ENCODE results near the gene TMEM63B.

DNA sequence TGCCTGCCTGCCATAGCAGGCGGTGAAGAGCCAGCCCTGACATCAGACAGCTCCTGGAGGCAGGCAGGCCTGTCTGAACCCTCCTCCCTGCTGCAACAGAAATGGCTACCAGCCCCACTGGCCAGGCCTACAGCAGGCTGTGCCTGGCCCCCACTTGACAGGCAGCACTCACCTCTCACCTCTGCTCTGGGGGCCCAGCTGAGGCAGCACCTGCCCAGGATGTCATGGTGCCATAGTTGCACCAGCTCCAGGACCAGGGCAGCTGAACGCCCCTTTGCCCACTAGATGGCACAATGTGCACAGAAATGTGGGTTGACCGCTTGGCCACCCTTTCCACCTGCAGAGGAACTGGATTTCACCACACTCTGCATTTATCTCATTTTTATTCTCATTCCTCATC, 30.7 kb upstream of the TMEM63B start:
- TF ChIP-seq TEAD4 (IDR thresholded peaks at IDR 0.05; ENCODE audit: low read length): no peak
- no peak for TF ChIP-seq TEAD4 (CRISPR knock-in tag; IDR thresholded peaks at IDR 0.05; ENCODE audit: borderline replicate concordance)
- no peak for TF ChIP-seq ZNF124 (CRISPR knock-in tag; IDR thresholded peaks at IDR 0.05)
- TF ChIP-seq, protein P1, sequence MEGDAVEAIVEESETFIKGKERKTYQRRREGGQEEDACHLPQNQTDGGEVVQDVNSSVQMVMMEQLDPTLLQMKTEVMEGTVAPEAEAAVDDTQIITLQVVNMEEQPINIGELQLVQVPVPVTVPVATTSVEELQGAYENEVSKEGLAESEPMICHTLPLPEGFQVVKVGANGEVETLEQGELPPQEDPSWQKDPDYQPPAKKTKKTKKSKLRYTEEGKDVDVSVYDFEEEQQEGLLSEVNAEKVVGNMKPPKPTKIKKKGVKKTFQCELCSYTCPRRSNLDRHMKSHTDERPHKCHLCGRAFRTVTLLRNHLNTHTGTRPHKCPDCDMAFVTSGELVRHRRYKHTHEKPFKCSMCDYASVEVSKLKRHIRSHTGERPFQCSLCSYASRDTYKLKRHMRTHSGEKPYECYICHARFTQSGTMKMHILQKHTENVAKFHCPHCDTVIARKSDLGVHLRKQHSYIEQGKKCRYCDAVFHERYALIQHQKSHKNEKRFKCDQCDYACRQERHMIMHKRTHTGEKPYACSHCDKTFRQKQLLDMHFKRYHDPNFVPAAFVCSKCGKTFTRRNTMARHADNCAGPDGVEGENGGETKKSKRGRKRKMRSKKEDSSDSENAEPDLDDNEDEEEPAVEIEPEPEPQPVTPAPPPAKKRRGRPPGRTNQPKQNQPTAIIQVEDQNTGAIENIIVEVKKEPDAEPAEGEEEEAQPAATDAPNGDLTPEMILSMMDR (IDR thresholded peaks at IDR 0.05 in 2 of 3, conservative IDR thresholded peaks at IDR 0.05 in 1 of 3; ENCODE audit: insufficient read depth in 2 of 3, low read depth in 1 of 3, low read length in 3 of 3): peak; percentile 81 to 82 (median 81)
- no peak for TF ChIP-seq ZNF41 (CRISPR knock-in tag; conservative IDR thresholded peaks at IDR 0.05)
- no peak for TF ChIP-seq POU5F1 (IDR thresholded peaks at IDR 0.05; ENCODE audit: borderline replicate concordance, low read depth, low read length, partially characterized antibody)
- TF ChIP-seq, protein P2, sequence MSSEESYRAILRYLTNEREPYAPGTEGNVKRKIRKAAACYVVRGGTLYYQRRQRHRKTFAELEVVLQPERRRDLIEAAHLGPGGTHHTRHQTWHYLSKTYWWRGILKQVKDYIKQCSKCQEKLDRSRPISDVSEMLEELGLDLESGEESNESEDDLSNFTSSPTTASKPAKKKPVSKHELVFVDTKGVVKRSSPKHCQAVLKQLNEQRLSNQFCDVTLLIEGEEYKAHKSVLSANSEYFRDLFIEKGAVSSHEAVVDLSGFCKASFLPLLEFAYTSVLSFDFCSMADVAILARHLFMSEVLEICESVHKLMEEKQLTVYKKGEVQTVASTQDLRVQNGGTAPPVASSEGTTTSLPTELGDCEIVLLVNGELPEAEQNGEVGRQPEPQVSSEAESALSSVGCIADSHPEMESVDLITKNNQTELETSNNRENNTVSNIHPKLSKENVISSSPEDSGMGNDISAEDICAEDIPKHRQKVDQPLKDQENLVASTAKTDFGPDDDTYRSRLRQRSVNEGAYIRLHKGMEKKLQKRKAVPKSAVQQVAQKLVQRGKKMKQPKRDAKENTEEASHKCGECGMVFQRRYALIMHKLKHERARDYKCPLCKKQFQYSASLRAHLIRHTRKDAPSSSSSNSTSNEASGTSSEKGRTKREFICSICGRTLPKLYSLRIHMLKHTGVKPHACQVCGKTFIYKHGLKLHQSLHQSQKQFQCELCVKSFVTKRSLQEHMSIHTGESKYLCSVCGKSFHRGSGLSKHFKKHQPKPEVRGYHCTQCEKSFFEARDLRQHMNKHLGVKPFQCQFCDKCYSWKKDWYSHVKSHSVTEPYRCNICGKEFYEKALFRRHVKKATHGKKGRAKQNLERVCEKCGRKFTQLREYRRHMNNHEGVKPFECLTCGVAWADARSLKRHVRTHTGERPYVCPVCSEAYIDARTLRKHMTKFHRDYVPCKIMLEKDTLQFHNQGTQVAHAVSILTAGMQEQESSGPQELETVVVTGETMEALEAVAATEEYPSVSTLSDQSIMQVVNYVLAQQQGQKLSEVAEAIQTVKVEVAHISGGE (CRISPR knock-in tag; IDR thresholded peaks at IDR 0.05): no peak
- TF ChIP-seq TGIF2 (CRISPR knock-in tag; IDR thresholded peaks at IDR 0.05): no peak
- no peak for TF ChIP-seq ZSCAN29 (IDR thresholded peaks at IDR 0.05)
